ENCODE data around the gene CFAP298.
"Not testable (repeated sequence)": the region's sequence is repeated elsewhere in the genome, so short reads cannot be mapped to it uniquely, and the experiment has no call there.

CFAP298 gene

GRCh38 chr21:32645261-32646182, 33.3 kb upstream of the CFAP298 start:
- TF ChIP-seq CTCF (IDR thresholded peaks at IDR 0.05), result no peak
- Histone ChIP-seq H3K36me3 (peaks cover 95% of the 10 kb centered on the region), H3K4me1 (ENCODE audit: control insufficient read depth in 1 of 2, insufficient read depth in 1 of 2, low read depth in 1 of 2, low read length in 1 of 2) (no peaks in the 10 kb centered on the region), H3K27ac (no peak overlapping the region), H3K27me3 (no peaks in the 10 kb centered on the region), H3K4me3 (ENCODE audit: low read depth in 1 of 2, low read length in 1 of 2) (no peak overlapping the region), H3K9me3 (no peaks in the 10 kb centered on the region)

GRCh38 chr21:32641710-32642698, 29.8 kb upstream of the CFAP298 start:
- H3K36me3 ChIP-seq, result peaks cover 98% of the 10 kb centered on the region

GRCh38 chr21:32626621-32627196, 14.5 kb upstream of the CFAP298 start:
- no peak overlapping the region for H3K4me3 ChIP-seq (ENCODE audit: low read depth in 1 of 2, low read length in 1 of 2)
- H3K27me3 ChIP-seq, result peaks cover 19% of the 10 kb centered on the region
- H3K36me3 ChIP-seq, result peaks cover 35% of the 10 kb centered on the region
- no peaks in the 10 kb centered on the region for H3K9me3 ChIP-seq
- no peaks in the 10 kb centered on the region for H3K4me1 ChIP-seq (ENCODE audit: control insufficient read depth in 1 of 2, insufficient read depth in 1 of 2, low read depth in 1 of 2, low read length in 1 of 2)
- no peak overlapping the region for H3K27ac ChIP-seq
- no peak for TF ChIP-seq CTCF (IDR thresholded peaks at IDR 0.05)

More at GRCh38 chr21:32641710-32642698, 29.8 kb upstream of the CFAP298 start:
- peak overlapping the region; percentile 38 for H3K27ac ChIP-seq
- no peak for TF ChIP-seq CTCF (IDR thresholded peaks at IDR 0.05)
- H3K4me1 ChIP-seq (ENCODE audit: control insufficient read depth in 1 of 2, insufficient read depth in 1 of 2, low read depth in 1 of 2, low read length in 1 of 2), result no peaks in the 10 kb centered on the region
- no peaks in the 10 kb centered on the region for H3K27me3 ChIP-seq
- H3K9me3 ChIP-seq, result no peaks in the 10 kb centered on the region
- H3K4me3 ChIP-seq (ENCODE audit: low read depth in 1 of 2, low read length in 1 of 2), result no peak overlapping the region

GRCh38 chr21:32618218-32618617, 6.0 kb upstream of the CFAP298 start:
- H3K27me3 ChIP-seq, result peaks cover 75% of the 10 kb centered on the region
- not testable (repeated sequence) for H3K4me1 ChIP-seq (ENCODE audit: control insufficient read depth in 1 of 2, insufficient read depth in 1 of 2, low read depth in 1 of 2, low read length in 1 of 2); H3K4me3 ChIP-seq (ENCODE audit: low read depth in 1 of 2, low read length in 1 of 2); H3K27ac ChIP-seq; H3K9me3 ChIP-seq; H3K36me3 ChIP-seq

- Histone ChIP-seq H3K27ac (no peak overlapping the region), H3K4me1 (ENCODE audit: control insufficient read depth in 1 of 2, insufficient read depth in 1 of 2, low read depth in 1 of 2, low read length in 1 of 2) (peaks cover 12 to 17% of the 10 kb centered on the region in 2 experiments), H3K27me3 (peaks cover 31% of the 10 kb centered on the region), H3K36me3 (no peaks in the 10 kb centered on the region), H3K4me3 (ENCODE audit: low read depth in 1 of 2, low read length in 1 of 2) (peak overlapping the region; percentile 77 to 79), H3K9me3 (no peaks in the 10 kb centered on the region)
- no peak for TF ChIP-seq CTCF (IDR thresholded peaks at IDR 0.05)
Observed at GRCh38 chr21:32613436-32614043, 1.4 kb upstream of the CFAP298 start.

Measured in neutrophil (primary cell).